ENCODE results near the gene ASB13. TPM values are rescaled to one million over a fixed set of nuclear protein-coding genes. Genes with fewer than 3 reads are reported as not detected.

ASB13 gene
- total and polyA plus RNA-seq, 2 of the 13 experiments (the other 11 are each of a cell fraction or from before 2014, with no cell fraction given): 9.3 to 15.4 TPM

DNA sequence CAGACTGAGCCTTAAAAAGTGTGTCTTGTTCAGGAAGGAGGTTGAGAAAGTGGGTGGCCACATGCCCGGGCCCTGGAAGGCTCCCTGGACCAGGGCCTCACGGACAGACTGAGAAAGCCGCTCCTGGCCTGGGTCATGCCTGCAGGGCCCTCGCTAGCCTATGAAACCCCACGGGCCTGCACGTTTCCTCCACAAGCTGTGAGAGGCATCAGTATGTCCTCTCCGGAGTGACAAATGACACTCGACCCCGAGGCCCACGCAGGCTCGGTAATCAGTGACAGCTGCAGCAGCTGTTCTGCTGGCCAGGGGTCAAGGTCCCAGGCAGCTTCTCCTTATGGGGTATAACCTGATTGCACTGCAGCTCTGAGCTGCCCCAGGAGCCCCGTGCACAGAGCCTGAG is 47.6 kb downstream of the ASB13 start (continued):
- TF ChIP-seq CBX5 (CRISPR knock-in tag; IDR thresholded peaks at IDR 0.05; ENCODE audit: borderline replicate concordance) (no peak), NR2F1 (CRISPR knock-in tag; IDR thresholded peaks at IDR 0.05) (peak; percentile 53 to 54; a peak in 2 of 4 replicates), NR2F6 (IDR thresholded peaks at IDR 0.05) (peak; percentile 42; the same call in 1 of the 2 replicates), NR2F6 (CRISPR knock-in tag; IDR thresholded peaks at IDR 0.05) (peak; percentile 79), KDM5B (CRISPR knock-in tag; IDR thresholded peaks at IDR 0.05; ENCODE audit: borderline replicate concordance) (0 out of 2 replicates have a peak, but pooled peaks have one; percentile 39), ZMYM3 (CRISPR knock-in tag; IDR thresholded peaks at IDR 0.05) (no peak), MEIS2 (CRISPR knock-in tag; IDR thresholded peaks at IDR 0.05) (peak; percentile 43; the same call in 1 of the 2 replicates), HOXA3 (CRISPR knock-in tag; IDR thresholded peaks at IDR 0.05) (peak; percentile 41; the same call in 1 of the 2 replicates), HIVEP1 (CRISPR knock-in tag; IDR thresholded peaks at IDR 0.05) (0 out of 2 replicates have a peak, but pooled peaks have one; percentile 30), ZNF337 (CRISPR knock-in tag; IDR thresholded peaks at IDR 0.05; ENCODE audit: borderline replicate concordance, low read depth) (no peak), HNF4A (CRISPR knock-in tag; IDR thresholded peaks at IDR 0.05) (peak; percentile 64), ZNF263 (CRISPR knock-in tag; IDR thresholded peaks at IDR 0.05) (0 out of 2 replicates have a peak, but pooled peaks have one; percentile 6), TEAD2 (CRISPR knock-in tag; IDR thresholded peaks at IDR 0.05) (no peak), ZNF274 (CRISPR knock-in tag; IDR thresholded peaks at IDR 0.05) (peak; percentile 31; the same call in 1 of the 2 replicates), SALL1 (CRISPR knock-in tag; IDR thresholded peaks at IDR 0.05) (peak; percentile 44; the same call in 1 of the 2 replicates)
- TF ChIP-seq, protein P1, sequence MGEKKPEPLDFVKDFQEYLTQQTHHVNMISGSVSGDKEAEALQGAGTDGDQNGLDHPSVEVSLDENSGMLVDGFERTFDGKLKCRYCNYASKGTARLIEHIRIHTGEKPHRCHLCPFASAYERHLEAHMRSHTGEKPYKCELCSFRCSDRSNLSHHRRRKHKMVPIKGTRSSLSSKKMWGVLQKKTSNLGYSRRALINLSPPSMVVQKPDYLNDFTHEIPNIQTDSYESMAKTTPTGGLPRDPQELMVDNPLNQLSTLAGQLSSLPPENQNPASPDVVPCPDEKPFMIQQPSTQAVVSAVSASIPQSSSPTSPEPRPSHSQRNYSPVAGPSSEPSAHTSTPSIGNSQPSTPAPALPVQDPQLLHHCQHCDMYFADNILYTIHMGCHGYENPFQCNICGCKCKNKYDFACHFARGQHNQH (CRISPR knock-in tag; IDR thresholded peaks at IDR 0.05): no peak
- TF ChIP-seq, protein P2, sequence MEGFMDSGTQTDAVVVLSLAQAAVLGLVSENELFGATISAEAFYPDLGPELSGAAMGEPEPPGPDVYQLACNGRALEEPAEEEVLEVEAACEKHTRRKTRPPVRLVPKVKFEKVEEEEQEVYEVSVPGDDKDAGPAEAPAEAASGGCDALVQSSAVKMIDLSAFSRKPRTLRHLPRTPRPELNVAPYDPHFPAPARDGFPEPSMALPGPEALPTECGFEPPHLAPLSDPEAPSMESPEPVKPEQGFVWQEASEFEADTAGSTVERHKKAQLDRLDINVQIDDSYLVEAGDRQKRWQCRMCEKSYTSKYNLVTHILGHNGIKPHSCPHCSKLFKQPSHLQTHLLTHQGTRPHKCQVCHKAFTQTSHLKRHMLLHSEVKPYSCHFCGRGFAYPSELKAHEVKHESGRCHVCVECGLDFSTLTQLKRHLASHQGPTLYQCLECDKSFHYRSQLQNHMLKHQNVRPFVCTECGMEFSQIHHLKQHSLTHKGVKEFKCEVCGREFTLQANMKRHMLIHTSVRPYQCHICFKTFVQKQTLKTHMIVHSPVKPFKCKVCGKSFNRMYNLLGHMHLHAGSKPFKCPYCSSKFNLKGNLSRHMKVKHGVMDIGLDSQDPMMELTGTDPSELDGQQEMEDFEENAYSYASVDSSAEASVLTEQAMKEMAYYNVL (CRISPR knock-in tag; IDR thresholded peaks at IDR 0.05; ENCODE audit: borderline replicate concordance): peak; percentile 55; the same call in 1 of the 2 replicates
- TF ChIP-seq, protein P3, sequence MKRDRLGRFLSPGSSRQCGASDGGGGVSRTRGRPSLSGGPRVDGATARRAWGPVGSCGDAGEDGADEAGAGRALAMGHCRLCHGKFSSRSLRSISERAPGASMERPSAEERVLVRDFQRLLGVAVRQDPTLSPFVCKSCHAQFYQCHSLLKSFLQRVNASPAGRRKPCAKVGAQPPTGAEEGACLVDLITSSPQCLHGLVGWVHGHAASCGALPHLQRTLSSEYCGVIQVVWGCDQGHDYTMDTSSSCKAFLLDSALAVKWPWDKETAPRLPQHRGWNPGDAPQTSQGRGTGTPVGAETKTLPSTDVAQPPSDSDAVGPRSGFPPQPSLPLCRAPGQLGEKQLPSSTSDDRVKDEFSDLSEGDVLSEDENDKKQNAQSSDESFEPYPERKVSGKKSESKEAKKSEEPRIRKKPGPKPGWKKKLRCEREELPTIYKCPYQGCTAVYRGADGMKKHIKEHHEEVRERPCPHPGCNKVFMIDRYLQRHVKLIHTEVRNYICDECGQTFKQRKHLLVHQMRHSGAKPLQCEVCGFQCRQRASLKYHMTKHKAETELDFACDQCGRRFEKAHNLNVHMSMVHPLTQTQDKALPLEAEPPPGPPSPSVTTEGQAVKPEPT (CRISPR knock-in tag; IDR thresholded peaks at IDR 0.05; ENCODE audit: low read depth): no peak
- TF ChIP-seq, protein P4, sequence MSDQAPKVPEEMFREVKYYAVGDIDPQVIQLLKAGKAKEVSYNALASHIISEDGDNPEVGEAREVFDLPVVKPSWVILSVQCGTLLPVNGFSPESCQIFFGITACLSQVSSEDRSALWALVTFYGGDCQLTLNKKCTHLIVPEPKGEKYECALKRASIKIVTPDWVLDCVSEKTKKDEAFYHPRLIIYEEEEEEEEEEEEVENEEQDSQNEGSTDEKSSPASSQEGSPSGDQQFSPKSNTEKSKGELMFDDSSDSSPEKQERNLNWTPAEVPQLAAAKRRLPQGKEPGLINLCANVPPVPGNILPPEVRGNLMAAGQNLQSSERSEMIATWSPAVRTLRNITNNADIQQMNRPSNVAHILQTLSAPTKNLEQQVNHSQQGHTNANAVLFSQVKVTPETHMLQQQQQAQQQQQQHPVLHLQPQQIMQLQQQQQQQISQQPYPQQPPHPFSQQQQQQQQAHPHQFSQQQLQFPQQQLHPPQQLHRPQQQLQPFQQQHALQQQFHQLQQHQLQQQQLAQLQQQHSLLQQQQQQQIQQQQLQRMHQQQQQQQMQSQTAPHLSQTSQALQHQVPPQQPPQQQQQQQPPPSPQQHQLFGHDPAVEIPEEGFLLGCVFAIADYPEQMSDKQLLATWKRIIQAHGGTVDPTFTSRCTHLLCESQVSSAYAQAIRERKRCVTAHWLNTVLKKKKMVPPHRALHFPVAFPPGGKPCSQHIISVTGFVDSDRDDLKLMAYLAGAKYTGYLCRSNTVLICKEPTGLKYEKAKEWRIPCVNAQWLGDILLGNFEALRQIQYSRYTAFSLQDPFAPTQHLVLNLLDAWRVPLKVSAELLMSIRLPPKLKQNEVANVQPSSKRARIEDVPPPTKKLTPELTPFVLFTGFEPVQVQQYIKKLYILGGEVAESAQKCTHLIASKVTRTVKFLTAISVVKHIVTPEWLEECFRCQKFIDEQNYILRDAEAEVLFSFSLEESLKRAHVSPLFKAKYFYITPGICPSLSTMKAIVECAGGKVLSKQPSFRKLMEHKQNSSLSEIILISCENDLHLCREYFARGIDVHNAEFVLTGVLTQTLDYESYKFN (CRISPR knock-in tag; conservative IDR thresholded peaks at IDR 0.05): 0 out of 2 replicates have a peak, but pooled peaks have one; percentile 11
